ENCODE data around the gene LRRC17. TPM values are rescaled to one million over a fixed set of nuclear protein-coding genes. Genes with fewer than 3 reads are reported as not detected.

LRRC17 gene
- total RNA-seq, 1 experiment from 2014 or later, result not detected

GRCh38 chr7:102988631-102989560 lies 76.1 kb downstream of the LRRC17 start:
- intact Hi-C loops (cut with micrococcal nuclease; ENCODE audit: unreplicated experiment), result no loop called here
- Histone ChIP-seq H4K20me1 (ENCODE audit: insufficient read depth) (no peaks in the 10 kb centered on the region), H3K79me2 (ENCODE audit: low read depth) (no peaks in the 10 kb centered on the region), H3K4me1 (replicated peaks; ENCODE audit: insufficient read depth) (peaks cover 35% of the 10 kb centered on the region), H3K4me3 (no peak overlapping the region), H3K9me3 (ENCODE audit: insufficient read depth, low read depth) (0 out of 2 replicates have a peak, but pooled peaks cover 5% of the 10 kb centered on the region), H3K27ac (no peak overlapping the region), H3K4me2 (no peak overlapping the region), H3K36me3 (ENCODE audit: low read depth) (no peaks in the 10 kb centered on the region), H2AFZ (no peak overlapping the region), H3K9me2 (ENCODE audit: insufficient read depth) (no peaks in the 10 kb centered on the region), H3F3A (ENCODE audit: insufficient read depth, low read depth) (peaks cover 29% of the 10 kb centered on the region), H3K27me3 (ENCODE audit: insufficient read depth, low read depth) (no peaks in the 10 kb centered on the region)
- ChIA-PET CTCF (no interaction called here), POLR2A (ENCODE audit: unreplicated experiment) (no interaction called here)
- DNase-seq, result no peak
- TF ChIP-seq CTCF (conservative IDR thresholded peaks at IDR 0.05), result no peak
- no peak for TF ChIP-seq EZH2 (IDR thresholded peaks at IDR 0.05; ENCODE audit: low read depth)
- no TSS peak for BruUV-seq (replicated peaks)

DNA sequence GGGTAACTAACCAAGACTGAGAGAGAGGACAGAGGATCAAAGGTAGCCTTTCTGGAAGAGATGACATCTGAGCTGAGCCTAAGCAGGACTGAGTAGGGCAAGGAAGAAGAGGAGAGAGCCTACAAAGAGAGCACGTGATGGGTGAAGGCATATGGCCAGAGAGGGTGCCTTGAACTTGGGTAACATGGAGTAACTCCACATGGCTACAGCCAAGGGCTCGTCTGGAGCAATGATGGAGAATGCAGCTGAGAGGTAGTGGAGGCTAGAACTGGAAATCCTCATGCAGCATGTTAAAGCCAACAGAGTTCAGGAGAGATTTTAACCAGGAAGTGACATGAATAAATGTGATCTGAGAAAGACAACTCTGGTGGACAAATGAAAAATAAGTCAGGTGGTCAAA lies 77.8 kb downstream of the LRRC17 start:
- peaks cover 35% of the 10 kb centered on the region for H3K4me1 ChIP-seq (replicated peaks; ENCODE audit: insufficient read depth)
- H3K36me3 ChIP-seq (ENCODE audit: low read depth), result no peaks in the 10 kb centered on the region
- H3K4me3 ChIP-seq, result no peak overlapping the region
- intact Hi-C loops (cut with micrococcal nuclease; ENCODE audit: unreplicated experiment), result loop anchor here (2.0 to 5.0 kb wide), 2 partner anchors 47 to 116 kb away; no protein-coding TSS in a partner anchor
- TF ChIP-seq EZH2 (IDR thresholded peaks at IDR 0.05; ENCODE audit: low read depth) (no peak), CTCF (conservative IDR thresholded peaks at IDR 0.05) (no peak)
- no peak for DNase-seq
- no peaks in the 10 kb centered on the region for H3K9me2 ChIP-seq (ENCODE audit: insufficient read depth)
- no peak overlapping the region; the same call in 1 of the 2 replicates for H3K4me2 ChIP-seq
- H3K27ac ChIP-seq, result peak overlapping the region; percentile 79
- ChIA-PET CTCF (no interaction called here), POLR2A (ENCODE audit: unreplicated experiment) (interaction anchor here (0.6 kb wide), 1 partner anchor 79 kb away, joined by 3 read pairs; no protein-coding TSS in a partner anchor)
- H3K9me3 ChIP-seq (ENCODE audit: insufficient read depth, low read depth), result 0 out of 2 replicates have a peak, but pooled peaks cover 8% of the 10 kb centered on the region
- no peaks in the 10 kb centered on the region for H3K79me2 ChIP-seq (ENCODE audit: low read depth)
- BruUV-seq (replicated peaks), result no TSS peak
- H4K20me1 ChIP-seq (ENCODE audit: insufficient read depth), result no peaks in the 10 kb centered on the region
- peaks cover 29% of the 10 kb centered on the region for H3F3A ChIP-seq (ENCODE audit: insufficient read depth, low read depth)
- no peak overlapping the region for H2AFZ ChIP-seq
- no peaks in the 10 kb centered on the region for H3K27me3 ChIP-seq (ENCODE audit: insufficient read depth, low read depth)

GRCh38 chr7:102991077-102991539 lies 78.3 kb downstream of the LRRC17 start:
- H2AFZ ChIP-seq, result peak overlapping the region; percentile 15; the same call in 1 of the 2 replicates

More at GRCh38 chr7:102991077-102991539, 78.3 kb downstream of the LRRC17 start:
- POLR2A ChIA-PET (ENCODE audit: unreplicated experiment), result interaction anchor here (0.6 kb wide), 2 partner anchors 78 to 171 kb away, joined by 3 to 7 read pairs; no protein-coding TSS in a partner anchor
- Histone ChIP-seq H3K4me2 (peak overlapping the region; percentile 30), H3K4me1 (replicated peaks; ENCODE audit: insufficient read depth) (peaks cover 35% of the 10 kb centered on the region), H4K20me1 (ENCODE audit: insufficient read depth) (no peaks in the 10 kb centered on the region), H3K9me3 (ENCODE audit: insufficient read depth, low read depth) (0 out of 2 replicates have a peak, but pooled peaks cover 8% of the 10 kb centered on the region), H3K27me3 (ENCODE audit: insufficient read depth, low read depth) (no peaks in the 10 kb centered on the region), H3F3A (ENCODE audit: insufficient read depth, low read depth) (peaks cover 29% of the 10 kb centered on the region), H3K36me3 (ENCODE audit: low read depth) (no peaks in the 10 kb centered on the region), H3K9me2 (ENCODE audit: insufficient read depth) (no peaks in the 10 kb centered on the region), H3K4me3 (no peak overlapping the region), H3K27ac (peak overlapping the region; percentile 79), H3K79me2 (ENCODE audit: low read depth) (no peaks in the 10 kb centered on the region)
- CTCF ChIA-PET, result no interaction called here
- TF ChIP-seq CTCF (conservative IDR thresholded peaks at IDR 0.05) (no peak), EZH2 (IDR thresholded peaks at IDR 0.05; ENCODE audit: low read depth) (no peak)
- BruUV-seq (replicated peaks), result no TSS peak
- intact Hi-C loops (cut with micrococcal nuclease; ENCODE audit: unreplicated experiment), result loop anchor here (2.0 to 5.0 kb wide), 2 partner anchors 46 to 116 kb away; no protein-coding TSS in a partner anchor
- DNase-seq, result no peak
